AG10803 (cell line): ENCODE data around the gene GIGYF1.
"Not testable (repeated sequence)": the region's sequence is repeated elsewhere in the genome, so short reads cannot be mapped to it uniquely, and the experiment has no call there.

ENCODE experiments used
- DNase-seq: peaks from one replicate; pipeline ENCODE4 v3.0.0; 2010; ENCODE audit warnings: low read depth
- H3K4me3 ChIP-seq: 2 replicates; pipeline ENCODE4 v1.5.1; 2011; ENCODE audit warnings: mild to moderate bottlenecking, low read length, control low read depth
- CTCF ChIP-seq: conservative IDR thresholded peaks from 2 replicates; pipeline ENCODE4 v1.5.1; 2011; ENCODE audit warnings: mild to moderate bottlenecking, low read length, control low read depth, inconsistent platforms

The GIGYF1 gene

DNA sequence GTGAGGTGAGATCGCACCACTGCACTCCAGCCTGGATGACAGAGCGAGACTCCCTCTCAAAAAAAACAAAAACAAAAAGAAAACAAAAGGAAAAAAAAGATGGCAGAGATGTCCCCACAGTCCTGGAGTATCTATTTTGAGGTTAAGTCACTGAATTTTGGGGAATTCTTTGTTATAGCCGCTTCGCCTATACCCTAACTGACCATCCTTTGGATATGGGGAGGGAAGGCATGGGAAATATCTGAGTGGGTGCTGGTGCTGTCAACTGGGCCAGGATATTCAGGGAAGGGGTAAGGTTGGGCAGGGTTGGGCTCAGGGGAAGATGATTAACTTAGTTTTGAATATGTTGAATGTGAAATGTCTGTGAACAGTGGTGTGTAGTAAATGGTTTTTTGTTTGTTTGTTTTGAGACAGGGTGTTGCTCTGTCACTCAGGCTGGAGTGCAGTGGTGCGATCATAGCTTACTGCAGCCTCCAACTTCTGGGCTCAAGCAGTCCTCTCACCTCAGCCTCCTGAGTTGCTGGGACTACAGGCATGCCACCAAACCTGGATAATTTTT, 28.8 kb downstream of the GIGYF1 start:
- DNase-seq, result no peak
- TF ChIP-seq CTCF, result no peak
- no peak overlapping the region for H3K4me3 ChIP-seq

GRCh38 chr7:100662194-100662776, 31.8 kb downstream of the GIGYF1 start:
- not testable (repeated sequence) for DNase-seq, H3K4me3 ChIP-seq

DNA sequence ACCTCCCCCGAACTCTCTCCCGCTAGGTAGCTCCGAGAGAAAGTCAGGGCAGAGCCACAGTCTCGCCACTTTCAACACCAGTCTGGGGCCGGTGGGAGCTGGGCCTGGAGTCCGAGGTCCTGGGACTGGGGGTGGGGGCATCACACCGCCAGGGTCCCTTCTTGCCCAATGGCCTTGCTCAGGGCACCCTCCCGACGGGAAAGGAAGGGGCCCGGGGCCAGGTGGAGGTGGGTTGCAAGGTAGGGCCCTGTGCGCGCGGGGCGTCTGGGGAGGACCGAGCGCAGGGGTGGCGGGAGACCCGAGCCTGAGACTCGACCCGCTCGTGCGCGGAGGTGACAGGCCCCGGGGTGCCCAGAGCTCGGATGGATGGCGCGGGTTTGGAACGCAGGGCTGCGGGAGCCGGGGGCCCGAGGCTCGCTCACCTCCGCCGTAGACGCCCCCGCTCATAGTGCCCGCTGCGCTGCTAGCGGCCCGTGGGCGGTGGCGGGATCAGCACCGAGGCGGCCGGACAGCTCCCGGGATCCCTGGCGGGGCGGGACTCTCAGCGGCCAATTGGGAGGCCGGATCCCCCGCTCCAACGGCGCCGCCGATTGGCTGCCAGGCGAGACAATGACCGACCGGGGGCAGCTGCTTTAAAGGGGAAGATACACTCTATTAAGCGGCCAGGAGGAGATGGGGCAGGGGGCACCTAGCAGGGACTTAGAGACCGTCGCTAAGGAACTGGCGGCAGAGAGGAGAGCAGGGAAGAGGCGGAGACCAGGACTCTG, 38.0 kb downstream of the GIGYF1 start, which contains the start of gene ACTL6B:
Gene ACTL6B, minus strand, starts transcription at position 541 of the 767 bp plus-strand sequence. Its CDS starts 94 bp downstream, at position 447.
- no peak within 1 kb of the TSS for H3K4me3 ChIP-seq
- TF ChIP-seq CTCF, result no peak
- no peak for DNase-seq

GRCh38 chr7:100654908-100655831, 38.9 kb downstream of the GIGYF1 start:
- no peak for DNase-seq
- no peak overlapping the region for H3K4me3 ChIP-seq
- no peak for TF ChIP-seq CTCF

GRCh38 chr7:100649826-100650565, 44.1 kb downstream of the GIGYF1 start:
- DNase-seq, result no peak
- no peak for TF ChIP-seq CTCF
- H3K4me3 ChIP-seq, result no peak overlapping the region

GRCh38 chr7:100642534-100642907, 51.5 kb downstream of the GIGYF1 start:
- no peak overlapping the region for H3K4me3 ChIP-seq
- no peak for TF ChIP-seq CTCF
- no peak for DNase-seq
